NCI-H146 treated with DMSO at 0.1 percent for 48 hours (cell line): Measurements from ENCODE around the gene CACNA2D1.
A peak's percentile ranks its signal among the peaks of the same experiment; 100 is the strongest.
"Not testable (repeated sequence)": the region's sequence is repeated elsewhere in the genome, so short reads cannot be mapped to it uniquely, and the experiment has no call there.

ENCODE experiments used
- DNase-seq: peaks from one replicate; lab custom pipeline; 2025; ENCODE audit not compliant: unreplicated experiment; lab: John Stamatoyannopoulos, UW

CACNA2D1 gene

GRCh38 chr7:82393840-82394220, 49.7 kb downstream of the CACNA2D1 start:
- DNase-seq: no peak

GRCh38 chr7:82393076-82393839, 50.3 kb downstream of the CACNA2D1 start:
- DNase-seq: no peak

DNA sequence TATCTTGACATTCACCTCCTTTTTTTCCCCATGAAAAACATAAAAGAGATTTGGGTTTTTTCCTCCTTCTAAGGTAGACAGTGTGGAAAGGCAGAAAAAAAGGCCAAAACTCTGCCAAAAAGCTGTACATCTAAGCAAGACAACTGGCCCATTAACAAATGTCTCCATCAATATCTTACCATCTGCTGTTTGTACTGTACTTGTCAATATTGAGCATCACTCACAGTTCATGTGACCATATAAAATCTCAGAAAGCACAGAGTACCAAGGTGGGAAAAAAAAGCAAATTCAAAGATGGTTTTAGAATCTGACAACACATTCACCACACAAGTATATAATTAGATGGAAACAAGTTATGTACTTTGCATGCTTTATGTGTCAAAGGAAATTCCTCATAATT, 52.6 kb downstream of the CACNA2D1 start:
- DNase-seq: no peak

- DNase-seq: no peak
Observed at GRCh38 chr7:82389876-82390275, 53.7 kb downstream of the CACNA2D1 start.

DNA sequence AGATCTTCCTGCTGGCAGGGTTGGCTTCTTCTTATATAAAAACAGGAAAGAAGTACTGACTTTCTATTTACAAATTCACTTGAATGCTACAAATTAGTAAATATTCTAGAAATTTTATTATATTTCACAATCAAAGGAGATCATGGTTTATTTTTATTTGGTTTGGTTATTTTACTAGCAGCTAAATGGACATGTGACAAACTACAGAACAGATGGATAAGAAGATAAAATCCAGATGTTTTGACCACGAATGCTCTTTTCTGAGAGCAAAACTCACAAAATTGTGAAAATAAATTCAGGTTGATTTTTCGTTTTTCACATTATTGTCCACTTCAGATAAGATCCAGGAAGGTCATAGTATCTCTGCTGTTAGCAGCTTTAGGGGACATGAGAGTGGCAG, 55.4 kb downstream of the CACNA2D1 start:
- DNase-seq: no peak

DNA sequence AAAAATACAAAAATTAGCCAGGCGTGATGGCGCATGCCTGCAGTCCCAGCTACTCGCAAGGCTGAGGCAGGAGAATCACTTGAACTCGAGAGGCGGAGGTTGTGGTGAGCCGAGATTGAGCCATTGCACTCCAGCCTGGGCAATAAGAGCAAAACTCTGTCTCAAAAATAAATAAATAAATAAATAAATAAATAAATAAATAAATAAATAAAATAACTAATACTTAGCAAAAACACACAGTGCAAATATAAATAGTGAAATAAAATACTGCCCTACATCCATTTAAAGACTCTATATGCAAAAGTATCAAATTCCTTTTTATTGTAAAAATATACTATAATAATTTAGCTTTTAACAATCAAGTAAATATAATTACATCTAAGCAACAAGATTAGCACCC, 57.0 kb downstream of the CACNA2D1 start:
- not testable (repeated sequence) for DNase-seq

DNA sequence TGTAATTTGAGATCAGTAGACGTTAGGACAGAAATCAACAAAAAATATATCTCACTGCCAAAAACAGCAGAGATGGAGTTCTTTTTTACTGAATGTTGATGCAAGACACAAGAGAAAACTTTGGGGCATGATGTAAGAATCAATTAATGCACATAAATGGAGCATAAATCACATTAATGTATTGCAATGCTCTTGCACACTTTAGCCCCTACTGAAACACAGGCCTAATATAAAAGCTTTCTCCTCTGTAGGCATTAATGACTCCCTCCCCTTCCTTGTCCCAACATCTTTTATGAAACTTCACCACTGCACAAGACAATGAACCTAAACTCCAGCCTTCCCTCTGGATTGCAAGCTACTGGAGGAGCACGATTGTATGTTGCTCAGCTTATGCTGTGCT, 58.8 kb downstream of the CACNA2D1 start:
- DNase-seq: no peak

DNA sequence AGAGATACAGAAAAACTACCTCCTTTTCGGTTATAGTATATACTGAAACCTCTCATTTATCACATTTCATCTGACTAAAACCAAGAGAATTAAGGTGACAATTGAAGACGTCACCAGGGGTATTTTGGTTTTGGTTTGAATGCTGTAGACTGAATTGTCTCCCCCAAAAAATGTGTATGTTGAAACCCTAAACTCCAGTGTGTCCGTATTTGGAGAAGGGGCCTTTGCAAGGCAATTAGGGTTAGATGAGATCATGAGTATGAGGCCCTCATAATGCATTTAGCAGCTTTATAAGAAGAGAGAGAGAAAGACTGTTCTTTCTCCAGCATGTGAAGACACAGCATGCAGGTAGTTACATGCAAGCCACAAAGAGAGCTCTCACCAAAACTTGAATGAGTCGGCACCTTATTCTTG, 59.5 kb downstream of the CACNA2D1 start:
- no peak for DNase-seq

DNA sequence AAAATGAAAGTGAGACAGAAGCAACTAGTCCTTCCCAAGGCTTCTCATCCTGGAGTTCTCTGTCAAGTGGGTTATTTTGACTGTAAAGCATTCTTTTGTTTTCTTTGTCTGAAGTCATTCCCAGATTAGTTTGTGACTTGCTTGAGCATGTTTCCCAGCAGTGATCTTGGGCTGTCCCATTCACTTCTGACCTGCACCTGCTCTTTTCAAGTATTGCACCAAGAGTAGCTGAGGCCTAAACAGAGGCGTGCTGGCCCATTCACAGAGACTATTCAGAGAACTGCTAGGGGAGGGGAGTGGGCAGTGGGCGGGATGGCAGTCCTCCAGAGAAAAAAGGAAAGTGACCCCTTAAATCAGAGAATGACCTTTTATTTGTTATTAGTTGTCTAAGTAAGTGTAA, 61.3 kb downstream of the CACNA2D1 start:
- no peak for DNase-seq

DNA sequence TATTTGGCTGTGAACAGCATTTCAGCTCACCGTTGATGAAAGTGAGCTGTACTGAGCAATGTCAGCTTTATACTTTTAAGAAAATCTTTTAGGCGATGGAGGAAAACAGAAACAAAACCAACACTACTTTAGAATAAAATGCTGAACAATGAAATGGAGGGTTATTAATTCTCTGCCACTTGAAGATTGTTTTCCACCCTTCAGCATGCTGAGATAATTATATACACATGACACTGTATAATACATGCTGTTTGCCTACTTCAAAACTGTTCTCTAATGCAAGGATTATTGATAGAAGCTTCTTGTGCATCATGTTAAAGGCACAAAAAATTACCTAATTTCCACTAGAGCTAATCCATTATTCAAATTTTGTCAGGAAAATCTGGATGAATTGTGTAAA, 66.8 kb downstream of the CACNA2D1 start:
- DNase-seq: peak; percentile 86

DNA sequence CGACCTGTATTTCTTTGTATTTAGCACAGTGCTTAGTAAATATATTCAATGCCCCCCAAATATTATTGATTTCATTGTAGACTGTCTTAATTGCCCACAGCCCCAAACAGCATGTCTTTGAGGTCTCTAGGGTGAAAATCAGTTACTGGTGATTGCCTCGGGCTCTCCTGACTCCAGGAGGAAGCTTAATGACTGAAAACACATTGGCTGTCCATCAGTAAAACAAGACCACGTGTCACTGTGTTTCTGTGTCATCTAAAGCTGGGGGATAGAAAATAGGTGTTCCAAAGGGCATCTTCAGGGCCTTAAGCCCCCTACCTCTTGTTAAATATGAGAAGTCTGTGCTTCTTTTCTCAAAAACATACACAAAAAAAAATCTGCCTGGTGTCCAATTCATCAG, 67.9 kb downstream of the CACNA2D1 start:
- peak; percentile 87 for DNase-seq

DNA sequence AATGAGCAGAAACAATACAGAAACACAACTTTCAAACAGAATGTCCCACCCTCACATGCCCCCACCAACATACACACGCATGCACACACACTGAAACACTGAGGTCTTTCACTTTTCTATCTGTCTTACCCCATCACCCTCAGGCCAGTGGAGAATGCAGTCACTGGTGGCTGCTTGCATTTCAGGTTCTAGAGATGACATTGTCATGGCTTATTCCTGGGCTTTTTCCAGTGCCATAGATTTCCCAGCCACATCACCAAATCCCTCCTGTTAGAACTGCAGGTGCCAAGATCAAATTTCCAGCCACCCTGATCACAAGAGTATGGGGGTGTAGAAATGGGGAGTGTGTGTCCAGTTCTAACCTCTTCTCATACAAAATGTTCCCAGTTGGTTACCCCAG, 68.4 kb downstream of the CACNA2D1 start:
- DNase-seq: peak; percentile 73

GRCh38 chr7:82373926-82374635, 69.5 kb downstream of the CACNA2D1 start:
- DNase-seq: peak; percentile 69

- DNase-seq: no peak
Observed at GRCh38 chr7:82364671-82365070, 78.9 kb downstream of the CACNA2D1 start.

DNA sequence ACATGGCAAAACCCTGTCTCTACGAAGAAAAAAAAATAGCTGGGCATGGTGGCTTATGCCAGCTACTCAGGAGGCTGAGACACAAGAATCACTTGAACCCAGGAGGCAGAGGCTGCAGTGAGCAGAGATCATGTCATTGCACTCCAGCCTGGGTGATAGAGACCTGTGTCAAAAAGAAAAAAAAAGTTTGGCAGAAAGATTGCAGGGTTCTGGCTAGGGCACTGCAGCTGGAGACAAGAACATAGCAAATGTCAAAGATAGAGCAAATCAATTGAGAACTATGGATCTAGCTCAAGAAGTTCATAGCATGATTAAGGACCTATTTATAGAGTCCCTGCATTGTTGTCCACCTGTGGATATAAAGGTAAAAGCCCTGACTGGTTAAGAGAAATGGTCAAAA, 79.5 kb downstream of the CACNA2D1 start:
- DNase-seq: no peak

- DNase-seq: no peak
Observed at GRCh38 chr7:82362129-82362706, 81.4 kb downstream of the CACNA2D1 start.

DNA sequence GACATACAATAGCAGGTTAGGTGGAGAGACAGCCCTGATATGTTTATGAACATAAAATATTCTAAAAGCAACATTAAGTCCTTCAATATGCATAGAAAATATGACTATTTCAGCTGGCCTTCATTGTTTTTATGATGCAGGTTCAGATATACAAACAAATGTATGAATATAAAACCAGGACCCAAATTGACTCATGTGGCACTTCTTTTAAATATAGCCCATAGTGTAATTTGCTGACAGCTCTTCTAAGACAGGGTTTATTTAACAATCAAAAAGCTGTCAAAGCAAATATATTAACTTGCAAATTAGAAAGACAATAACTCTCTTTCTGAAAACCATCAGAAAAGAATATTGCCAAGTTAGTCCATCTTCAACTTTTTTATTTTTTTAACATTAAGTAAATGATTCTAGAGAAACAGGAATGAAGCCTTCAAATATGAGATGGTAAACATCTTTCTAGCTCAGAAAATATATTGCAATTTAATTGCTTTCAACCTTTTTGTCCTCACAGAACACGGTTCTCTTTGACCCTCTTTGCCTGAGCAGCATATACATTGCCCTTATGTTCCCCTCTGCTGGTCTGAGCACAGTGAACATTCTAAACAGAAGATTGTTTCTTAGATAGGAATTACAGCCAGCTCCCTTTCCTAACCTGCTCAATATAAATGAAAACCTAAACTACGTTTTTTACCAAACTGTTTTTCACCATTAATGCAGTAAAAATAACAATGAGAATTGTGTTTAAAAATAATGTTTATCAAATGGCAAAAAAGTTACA, 82.8 kb downstream of the CACNA2D1 start:
- DNase-seq: no peak

GRCh38 chr7:82359426-82359825, 84.2 kb downstream of the CACNA2D1 start:
- DNase-seq: no peak

DNA sequence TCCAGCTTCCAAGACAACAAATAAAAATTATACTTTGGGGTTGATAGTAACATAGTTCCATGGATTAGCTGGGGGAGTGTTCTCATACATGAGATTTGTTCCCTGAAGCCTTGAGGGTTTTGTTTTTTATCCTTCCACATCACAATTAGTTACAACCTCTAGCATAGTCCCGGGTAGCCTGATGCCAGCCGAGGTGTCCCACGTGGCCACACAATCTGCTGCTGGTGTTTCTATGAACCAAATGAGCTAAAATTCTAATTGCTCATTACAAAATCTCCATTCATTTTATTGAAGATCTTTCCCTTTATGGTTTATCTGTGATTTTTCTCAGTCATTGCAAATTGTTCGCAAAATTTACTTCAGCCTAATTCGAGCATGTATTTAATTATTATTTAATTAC, 84.7 kb downstream of the CACNA2D1 start:
- DNase-seq: no peak

DNA sequence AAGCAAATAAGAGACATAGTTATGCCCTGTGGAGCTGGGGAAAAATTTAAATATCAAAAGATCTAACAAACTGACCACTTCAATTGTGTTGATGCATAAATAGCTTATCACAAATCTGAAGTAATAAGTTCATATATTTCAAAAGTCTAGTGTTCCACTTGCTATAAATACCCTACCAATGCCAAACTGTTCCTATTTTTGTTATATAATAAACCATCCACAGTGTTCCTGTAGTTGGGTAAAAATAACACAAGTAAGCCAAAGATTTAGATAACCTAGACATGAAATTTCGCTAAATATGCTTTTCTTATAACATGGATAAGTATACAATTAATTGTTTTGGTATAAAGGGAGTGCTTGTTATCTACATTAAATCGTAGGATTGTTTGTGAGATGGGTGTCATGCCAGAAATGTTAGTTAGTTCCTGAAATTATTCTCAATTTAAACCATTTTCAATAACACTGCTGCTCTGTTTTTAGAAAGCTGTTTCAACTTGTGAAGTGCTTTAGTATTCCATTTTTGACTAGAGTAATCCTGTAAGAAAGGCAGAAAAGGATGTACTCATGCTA, 85.5 kb downstream of the CACNA2D1 start:
- DNase-seq: no peak

- DNase-seq: no peak
Observed at GRCh38 chr7:82348251-82348650, 95.3 kb downstream of the CACNA2D1 start.
